GM12892 (cell line): Measurements from ENCODE around the gene BRF1.

Experiments
- POLR2A ChIP-seq: IDR thresholded peaks from 2 replicates; pipeline ENCODE4 v1.6.1; 2011; ENCODE audit warnings: low read depth, low read length, control low read depth
- POLR2AphosphoS5 ChIP-seq: IDR thresholded peaks from 2 replicates; pipeline ENCODE4 v1.6.1; 2011; ENCODE audit warnings: low read depth, low read length, control low read depth

DNA sequence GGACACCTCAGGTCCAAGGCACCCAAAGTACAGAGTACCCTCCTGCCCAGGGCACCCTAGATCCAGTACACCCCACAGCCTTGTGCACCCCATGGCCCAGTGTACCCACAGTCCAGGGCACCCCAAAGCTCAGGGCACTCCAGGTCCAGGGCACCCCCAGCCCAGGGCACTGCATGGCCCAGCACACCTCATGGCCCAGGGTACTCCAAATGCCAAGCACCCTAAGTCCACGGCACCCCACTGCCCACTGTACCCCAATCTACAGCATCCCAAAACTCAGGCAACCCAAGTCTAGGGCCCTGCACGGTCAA, 138.2 kb downstream of the BRF1 start:
- no peak for TF ChIP-seq POLR2A
- no peak for TF ChIP-seq POLR2AphosphoS5
